DOHH2 (cell line): ENCODE data around the gene CYP27B1.

ENCODE experiments used
- EZH2phosphoT487 ChIP-seq: fragments of 200-600 bp; sonication (generic); IDR thresholded peaks from 2 replicates; pipeline ENCODE4 v1.6.1; 2017; ENCODE audit warnings: borderline replicate concordance, mild to moderate bottlenecking, antibody characterized with exemption, low read length, moderate library complexity, mixed read lengths
- TF ChIP-seq, protein P1 (sequence below): fragments of 200-600 bp; sonication (generic); IDR thresholded peaks from one replicate; pipeline ENCODE4 v1.5.1; 2014; ENCODE audit warnings: antibody characterized with exemption, mild to moderate bottlenecking, low read depth, low read length; ENCODE audit not compliant: poor library complexity, severe bottlenecking

GRCh38 chr12:57746025-57746424 lies 20.9 kb downstream of the CYP27B1 start:
- TF ChIP-seq, protein P1, sequence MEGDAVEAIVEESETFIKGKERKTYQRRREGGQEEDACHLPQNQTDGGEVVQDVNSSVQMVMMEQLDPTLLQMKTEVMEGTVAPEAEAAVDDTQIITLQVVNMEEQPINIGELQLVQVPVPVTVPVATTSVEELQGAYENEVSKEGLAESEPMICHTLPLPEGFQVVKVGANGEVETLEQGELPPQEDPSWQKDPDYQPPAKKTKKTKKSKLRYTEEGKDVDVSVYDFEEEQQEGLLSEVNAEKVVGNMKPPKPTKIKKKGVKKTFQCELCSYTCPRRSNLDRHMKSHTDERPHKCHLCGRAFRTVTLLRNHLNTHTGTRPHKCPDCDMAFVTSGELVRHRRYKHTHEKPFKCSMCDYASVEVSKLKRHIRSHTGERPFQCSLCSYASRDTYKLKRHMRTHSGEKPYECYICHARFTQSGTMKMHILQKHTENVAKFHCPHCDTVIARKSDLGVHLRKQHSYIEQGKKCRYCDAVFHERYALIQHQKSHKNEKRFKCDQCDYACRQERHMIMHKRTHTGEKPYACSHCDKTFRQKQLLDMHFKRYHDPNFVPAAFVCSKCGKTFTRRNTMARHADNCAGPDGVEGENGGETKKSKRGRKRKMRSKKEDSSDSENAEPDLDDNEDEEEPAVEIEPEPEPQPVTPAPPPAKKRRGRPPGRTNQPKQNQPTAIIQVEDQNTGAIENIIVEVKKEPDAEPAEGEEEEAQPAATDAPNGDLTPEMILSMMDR, result no peak
- no peak for TF ChIP-seq EZH2phosphoT487
